Pancreas (tissue), 10 donors: ENCODE results near the gene CYP1A2. TPM values are rescaled to one million over a fixed set of nuclear protein-coding genes. Genes with fewer than 3 reads are reported as not detected.
A peak's percentile ranks its signal among the peaks of the same experiment; 100 is the strongest.
"Not testable (repeated sequence)": the region's sequence is repeated elsewhere in the genome, so short reads cannot be mapped to it uniquely, and the experiment has no call there.

Experiments
- ATAC-seq, 4 donors: fragments of 200-7000 bp; cut with Tn5 transposase; one replicate each; pipeline versions ENCODE4 v1.8.0 to v1.9.1; 2020; ENCODE audit warnings: mild to moderate bottlenecking in 4 of 4, moderate library complexity in 4 of 4
- DNase-seq, 6 donors: peaks; one replicate each; pipeline ENCODE4 v3.0.0-alpha.2; 2020
- FAIRE-seq: peaks from 2 replicates; lab custom pipeline; 2012; peaks lifted over from hg19 to GRCh38; lab: Jason Lieb, UNC
- H3K27ac ChIP-seq, 4 donors: fragments of 200-600 bp; sonication (generic); 1 replicate in 3 of 4; 2 replicates in 1 of 4; pipeline versions ENCODE4 v1.5.0 to v1.8.0; 2020
- H3K27me3 ChIP-seq, 4 donors: fragments of 200-600 bp; one replicate each; pipeline ENCODE4 v1.8.0; 2021
- H3K36me3 ChIP-seq, 3 donors: fragments of 200-600 bp; sonication (generic) in 1 of 3; one replicate each; pipeline versions ENCODE4 v1.5.0 to v1.8.0; 2020 to 2021
- H3K4me1 ChIP-seq, 3 donors: fragments of 200-600 bp; one replicate each; pipeline ENCODE4 v1.8.0; 2021
- H3K4me3 ChIP-seq, 4 donors: fragments of 200-600 bp; sonication (generic) in 2 of 4; one replicate each; pipeline versions ENCODE4 v1.5.0 to v1.8.0; 2020 to 2021
- H3K9me3 ChIP-seq, 4 donors: fragments of 200-600 bp; one replicate each; pipeline ENCODE4 v1.8.0; 2021
- CTCF ChIP-seq, 4 donors: fragments of 200-600 bp; sonication (generic) in 3 of 4; IDR thresholded peaks; one replicate each; pipeline versions ENCODE4 v1.5.0 to v1.8.0; 2021; ENCODE audit warnings: antibody characterized with exemption in 4 of 4
- WGBS, 2 donors: extraction: QIAGEN DNeasy Blood & Tissue Kit; methylation state at CpG; one replicate each; pipeline ENCODE4 v1.1.7; 2013; 5-methylcytosine and 5-hydroxymethylcytosine counted together
- intact Hi-C, 3 donors: fragments of 100-400 bp; cut with DNase I; formaldehyde crosslinking; loops; one replicate each; pipeline versions ENCODE4 v1.11.1 to v1.14.2; 2022
- polyA plus RNA-seq, 2 donors: library from polyadenylated mRNA; stranded (reverse); fragments of 200-250 nt; gene quantifications; one replicate each; pipeline ENCODE4 v1.2.3, GENCODE V29; 2013
- total RNA-seq, 6 donors: library from RNA; stranded (reverse); fragmentation: NEBNext Ultra II Directional in 4 of 6; extraction: Animal tissue kit (Norgen Biotek cat#: 25700) in 4 of 6; gene quantifications; one replicate each; pipeline versions ENCODE4 v1.2.1 to v1.2.4, GENCODE V29; 2021 to 2023
- donor health status: healthy with polysubstance abuse.
- donor health status: DM: no; HTN: no; CAD: no; lungs with moderate emphysema.
- donor health status: DM: no; HTN: no; CAD: no.
- donor health status: control.
- donor health status: control.
- donor health status: Bipolar disorder and iron deficiency.
- donor health status: DM: yes; HTN: yes; CAD: no.
- donor health status: DM: no; HTN: no; CAD: no.
- donor health status: DM: no; HTN: no; CAD: no.
- donor health status: DM: yes; HTN: yes; CAD: no.

CYP1A2 gene
- total and polyA plus RNA-seq, 8 donors: 0.06 TPM; not detected in 7

- FAIRE-seq: no peak
- intact Hi-C loops: no loop called here
- peaks cover 0 to 5% (median 0%) of the 10 kb centered on the region in 3 donors for H3K4me1 ChIP-seq
Measured at GRCh38 chr15:74725225-74725774, 23.3 kb upstream of the CYP1A2 start, which contains the start of gene CYP1A1. Gene CYP1A1, minus strand, starts transcription at chr15:74725528. Its CDS starts 2,431 bp downstream, at chr15:74723097.

GRCh38 chr15:74725845-74726773, 22.5 kb upstream of the CYP1A2 start:
- DNase-seq: peak; percentile 18 to 80 (median 39)
- FAIRE-seq: no peak
- TF ChIP-seq CTCF (IDR thresholded peaks at IDR 0.05): no peak

More at GRCh38 chr15:74725225-74725774, 23.3 kb upstream of the CYP1A2 start, which contains the start of gene CYP1A1:
- no peaks in the 10 kb centered on the region for H3K36me3 ChIP-seq
- DNase-seq: peak; percentile 49 to 83 (median 66)
- 0 to 2% methylated on average over 7 to 10 of the region's 10 CpGs for WGBS, 2 donors
- no peak within 1 kb of the TSS for H3K27ac ChIP-seq
- H3K27me3 ChIP-seq: no peaks in the 10 kb centered on the region
- TF ChIP-seq CTCF (IDR thresholded peaks at IDR 0.05): no peak
- no peaks in the 10 kb centered on the region for H3K9me3 ChIP-seq
- peak within 1 kb of the TSS; percentile 45 to 69 (median 50) for H3K4me3 ChIP-seq
- ATAC-seq: peak; percentile 90 to 93 (median 92)

DNA sequence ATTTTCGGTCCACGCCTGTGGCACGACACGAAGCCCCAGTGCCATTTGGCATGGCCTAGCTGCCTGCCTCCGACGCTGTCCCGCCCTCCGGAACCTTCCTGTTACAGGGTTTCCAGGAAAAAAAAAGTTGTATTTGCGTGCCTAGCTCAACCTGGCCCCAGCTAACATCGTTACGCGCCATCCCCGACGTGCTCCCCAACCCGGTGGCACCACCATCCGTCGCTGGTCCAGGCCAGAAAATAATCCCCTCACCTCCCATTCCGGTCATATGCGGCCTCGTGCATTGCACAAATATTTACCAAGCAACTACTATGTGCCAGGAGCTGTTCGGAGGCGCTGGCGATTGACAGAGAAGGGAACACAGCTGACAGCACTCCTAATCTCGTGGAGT, 21.9 kb upstream of the CYP1A2 start:
- DNase-seq: no peak
- H3K4me1 ChIP-seq: peaks cover 0 to 5% (median 0%) of the 10 kb centered on the region in 3 donors
- H3K27ac ChIP-seq: no peak overlapping the region
- no peaks in the 10 kb centered on the region for H3K36me3 ChIP-seq
- no peak for TF ChIP-seq CTCF (IDR thresholded peaks at IDR 0.05)
- WGBS, 2 donors: 24 to 25% methylated on average over 21 to 24 of the region's 24 CpGs
- FAIRE-seq: no peak
- peak overlapping the region in 3 of 4 donors; percentile 45 to 69 (median 52) for H3K4me3 ChIP-seq
- ATAC-seq: peak in 2 of 4 donors; percentile 1 to 4
- H3K9me3 ChIP-seq: no peaks in the 10 kb centered on the region
- H3K27me3 ChIP-seq: no peaks in the 10 kb centered on the region
- intact Hi-C loops: no loop called here

More at GRCh38 chr15:74725845-74726773, 22.5 kb upstream of the CYP1A2 start:
- H3K4me3 ChIP-seq: peak overlapping the region; percentile 45 to 69 (median 50)
- no peaks in the 10 kb centered on the region for H3K27me3 ChIP-seq
- WGBS, 2 donors: 2% methylated on average over 77 to 86 of the region's 86 CpGs
- peaks cover 0 to 5% (median 0%) of the 10 kb centered on the region in 3 donors for H3K4me1 ChIP-seq
- H3K9me3 ChIP-seq: no peaks in the 10 kb centered on the region
- intact Hi-C loops: no loop called here
- no peak overlapping the region for H3K27ac ChIP-seq
- no peaks in the 10 kb centered on the region for H3K36me3 ChIP-seq
- peak; percentile 70 to 75 (median 72) for ATAC-seq

DNA sequence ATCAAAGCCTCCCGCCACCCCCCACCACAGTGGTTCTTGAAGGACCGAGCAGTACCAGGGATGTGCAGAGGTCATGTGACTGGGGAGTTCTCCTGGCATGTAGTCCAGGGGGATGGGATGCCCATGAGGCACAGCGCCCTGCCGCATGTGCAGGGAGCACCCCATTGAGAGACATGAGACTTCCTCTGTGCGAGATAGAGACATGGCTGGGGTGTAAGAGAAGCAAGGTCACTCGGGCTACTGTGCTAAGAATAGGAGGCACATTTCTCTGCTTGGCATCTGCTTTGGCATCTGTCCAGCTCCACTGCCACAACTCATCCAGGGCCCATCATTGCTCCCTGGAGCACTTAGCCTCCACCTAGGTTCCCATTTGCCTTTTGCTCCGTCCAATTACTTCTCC, 20.9 kb upstream of the CYP1A2 start:
- FAIRE-seq (no peak), DNase-seq (no peak), ATAC-seq (no peak)
- Histone ChIP-seq H3K27ac (no peak overlapping the region), H3K27me3 (no peaks in the 10 kb centered on the region), H3K4me1 (peaks cover 0 to 5% (median 0%) of the 10 kb centered on the region in 3 donors), H3K4me3 (no peak overlapping the region), H3K36me3 (no peaks in the 10 kb centered on the region), H3K9me3 (no peaks in the 10 kb centered on the region)
- intact Hi-C loops: no loop called here
- TF ChIP-seq CTCF (IDR thresholded peaks at IDR 0.05): no peak
- 59 to 62% methylated on average over 7 of the region's 7 CpGs for WGBS, 2 donors

GRCh38 chr15:74728699-74729098, 19.9 kb upstream of the CYP1A2 start:
- H3K27me3 ChIP-seq, FAIRE-seq, H3K4me1 ChIP-seq, H3K9me3 ChIP-seq, H3K36me3 ChIP-seq, H3K27ac ChIP-seq, intact Hi-C loops, ATAC-seq, DNase-seq, H3K4me3 ChIP-seq: not testable (repeated sequence)
- 74 to 80% methylated on average over 17 to 22 of the region's 30 CpGs for WGBS, 2 donors

GRCh38 chr15:74729372-74729771, 19.3 kb upstream of the CYP1A2 start:
- WGBS, 2 donors: 70 to 74% methylated on average over 6 of the region's 6 CpGs
- DNase-seq, H3K4me3 ChIP-seq, H3K9me3 ChIP-seq, H3K36me3 ChIP-seq, H3K27ac ChIP-seq, FAIRE-seq, H3K27me3 ChIP-seq, intact Hi-C loops, ATAC-seq, H3K4me1 ChIP-seq: not testable (repeated sequence)
